ENCODE results near the gene TRHDE.

- no peak for TF ChIP-seq GATA2 (IDR thresholded peaks at IDR 0.05; ENCODE audit: low read depth, low read length)
- no peak for TF ChIP-seq GATA3 (IDR thresholded peaks at IDR 0.05; ENCODE audit: low read depth, low read length)
Observed at GRCh38 chr12:72543777-72544467, 271.8 kb downstream of the TRHDE start.
